IMR-90 (cell line): ENCODE data around the gene GAPVD1. TPM values are rescaled to one million over a fixed set of nuclear protein-coding genes. Genes with fewer than 3 reads are reported as not detected.

Experiments
- ATAC-seq: fragments of 200-7000 bp; cut with Tn5 transposase; 2 replicates; pipeline ENCODE4 v1.9.1; 2020; ENCODE audit warnings: low read depth, mild to moderate bottlenecking, moderate library complexity
- BruUV-seq: library from RNA; stranded (reverse); fragments of 400-500 nt; replicated peaks from 2 replicates; lab custom pipeline; 2021; lab: Mats Ljungman, UMichigan
- CTCF ChIA-PET: fragments of 300-600 bp; formaldehyde crosslinking; extraction: SDS; loops from one replicate; lab custom pipeline; 2021; ENCODE audit warnings: antibody characterized with exemption; lab: Yijun Ruan, JAX
- POLR2A ChIA-PET: fragments of 300-600 bp; sonication (Branson Sonifier 250); formaldehyde crosslinking; loops from one replicate; lab custom pipeline; 2022; ENCODE audit warnings: antibody characterized with exemption; ENCODE audit not compliant: unreplicated experiment; lab: Charles Lee
- DNase-seq: peaks from one replicate; pipeline ENCODE4 v3.0.0; 2013
- H2AFZ ChIP-seq: replicated peaks from 2 replicates; pipeline ENCODE3; 2013; ENCODE audit warnings: low read length, mild to moderate bottlenecking; ENCODE audit not compliant: poor library complexity
- H2AK5ac ChIP-seq: 2 replicates; pipeline ENCODE4 v1.6.1; 2013; ENCODE audit warnings: low read depth, low read length, inconsistent platforms
- H2AK9ac ChIP-seq: replicated peaks from 2 replicates; pipeline ENCODE3; 2013; ENCODE audit warnings: mild to moderate bottlenecking, low read depth, low read length, moderate library complexity; ENCODE audit not compliant: poor library complexity
- H2BK120ac ChIP-seq: 2 replicates; pipeline ENCODE4 v1.6.1; 2013; ENCODE audit warnings: low read depth, low read length, inconsistent platforms
- H2BK15ac ChIP-seq: 3 replicates; pipeline ENCODE4 v1.6.1; 2013; ENCODE audit warnings: low read depth, low read length, inconsistent platforms
- H2BK20ac ChIP-seq: 2 replicates; pipeline ENCODE4 v1.6.1; 2013; ENCODE audit warnings: low read depth, mild to moderate bottlenecking, inconsistent platforms, low read length, moderate library complexity
- H2BK5ac ChIP-seq: 2 replicates; pipeline ENCODE4 v1.6.1; 2013; ENCODE audit warnings: mild to moderate bottlenecking, low read depth, low read length, inconsistent platforms; ENCODE audit not compliant: poor library complexity, severe bottlenecking
- H3K14ac ChIP-seq: replicated peaks from 2 replicates; pipeline ENCODE4 v1.6.1; 2013; ENCODE audit warnings: low read depth, low read length, inconsistent platforms
- H3K18ac ChIP-seq: 2 replicates; pipeline ENCODE4 v1.6.1; 2013; ENCODE audit warnings: low read depth, low read length, control low read depth
- H3K23ac ChIP-seq: 2 replicates; pipeline ENCODE4 v1.6.1; 2013; ENCODE audit warnings: low read depth, low read length, inconsistent platforms
- H3K27ac ChIP-seq: 2 replicates; pipeline ENCODE4 v1.5.1; 2013; ENCODE audit warnings: mild to moderate bottlenecking, control low read depth, low read length; ENCODE audit not compliant: insufficient read depth
- H3K27me3 ChIP-seq: 2 replicates; pipeline ENCODE4 v1.6.1; 2013; ENCODE audit warnings: low read length; ENCODE audit not compliant: control insufficient read depth, insufficient read depth
- H3K36me3 ChIP-seq: 2 replicates; pipeline ENCODE4 v1.6.1; 2013; ENCODE audit warnings: low read length, mixed read lengths; ENCODE audit not compliant: control insufficient read depth, insufficient read depth
- H3K4ac ChIP-seq: 2 replicates; pipeline ENCODE4 v1.6.1; 2013; ENCODE audit warnings: low read depth, low read length, inconsistent platforms
- H3K4me1 ChIP-seq: 2 replicates; pipeline ENCODE4 v1.6.1; 2013; ENCODE audit warnings: low read length, mixed read lengths; ENCODE audit not compliant: control insufficient read depth, insufficient read depth
- H3K4me2 ChIP-seq: 2 replicates; pipeline ENCODE4 v1.6.1; 2013; ENCODE audit warnings: low read depth, mild to moderate bottlenecking, control low read depth, low read length, moderate library complexity
- H3K4me3 ChIP-seq: 2 replicates; pipeline ENCODE4 v1.5.1; 2013; ENCODE audit warnings: low read depth, mild to moderate bottlenecking, control low read depth, low read length, moderate library complexity; ENCODE audit not compliant: insufficient read depth
- H3K56ac ChIP-seq: 2 replicates; pipeline ENCODE4 v1.6.1; 2013; ENCODE audit warnings: low read length, inconsistent platforms; ENCODE audit not compliant: insufficient read depth; ENCODE audit errors: extremely low read depth
- H3K79me1 ChIP-seq, 2 experiments: 2 replicates each; pipeline ENCODE4 v1.6.1; 2013; ENCODE audit warnings: low read length in 2 of 2, inconsistent platforms in 1 of 2, low read depth in 1 of 2
- H3K9ac ChIP-seq: 2 replicates; pipeline ENCODE4 v1.6.1; 2013; ENCODE audit warnings: low read depth, low read length, control low read depth
- H3K9me1 ChIP-seq: 2 replicates; pipeline ENCODE4 v1.6.1; 2013; ENCODE audit warnings: low read length, inconsistent platforms; ENCODE audit not compliant: insufficient read depth
- H3K9me3 ChIP-seq: 2 replicates; pipeline ENCODE4 v1.6.1; 2013; ENCODE audit warnings: low read length; ENCODE audit not compliant: control insufficient read depth, insufficient read depth
- H4K20me1 ChIP-seq: 2 replicates; pipeline ENCODE4 v1.6.1; 2013; ENCODE audit warnings: low read length, inconsistent platforms; ENCODE audit not compliant: insufficient read depth
- H4K5ac ChIP-seq: 2 replicates; pipeline ENCODE4 v1.6.1; 2013; ENCODE audit warnings: mild to moderate bottlenecking, low read depth, low read length, control low read depth
- H4K8ac ChIP-seq, 2 experiments: 2 replicates each; pipeline ENCODE4 v1.6.1; 2013; ENCODE audit warnings: low read depth in 2 of 2, low read length in 2 of 2, control low read depth in 1 of 2, inconsistent platforms in 1 of 2
- H4K91ac ChIP-seq: 2 replicates; pipeline ENCODE4 v1.6.1; 2013; ENCODE audit warnings: low read depth, low read length, inconsistent platforms; ENCODE audit not compliant: insufficient read depth
- BHLHE40 ChIP-seq: fragments of 150-350 bp; IDR thresholded peaks from 2 replicates; pipeline ENCODE4 v1.6.1; 2016; ENCODE audit warnings: mild to moderate bottlenecking, low read depth, low read length
- CEBPB ChIP-seq: IDR thresholded peaks from 2 replicates; pipeline ENCODE4 v1.6.1; 2012; ENCODE audit warnings: low read depth, low read length, improper control_type of control experiment
- CHD1 ChIP-seq: IDR thresholded peaks from 2 replicates; pipeline ENCODE4 v1.6.1; 2012; ENCODE audit warnings: low read depth, low read length, improper control_type of control experiment
- FOS ChIP-seq: fragments of 150-350 bp; IDR thresholded peaks from 2 replicates; pipeline ENCODE4 v1.6.1; 2016; ENCODE audit warnings: low read depth, low read length
- MAFK ChIP-seq: IDR thresholded peaks from 2 replicates; pipeline ENCODE4 v1.6.1; 2012; ENCODE audit warnings: low read depth, low read length, improper control_type of control experiment
- MAZ ChIP-seq: IDR thresholded peaks from 2 replicates; pipeline ENCODE4 v1.6.1; 2012; ENCODE audit warnings: low read depth, mild to moderate bottlenecking, low read length, improper control_type of control experiment, moderate library complexity, borderline replicate concordance
- NFE2L2 ChIP-seq: fragments of 150-350 bp; IDR thresholded peaks from 2 replicates; pipeline ENCODE4 v1.6.1; 2016; ENCODE audit warnings: low read depth, mild to moderate bottlenecking, low read length
- POLR2A ChIP-seq: IDR thresholded peaks from 2 replicates; pipeline ENCODE4 v1.6.1; 2012; ENCODE audit warnings: mild to moderate bottlenecking, low read depth, low read length
- RAD21 ChIP-seq: IDR thresholded peaks from 2 replicates; pipeline ENCODE4 v1.6.1; 2012; ENCODE audit warnings: low read length, improper control_type of control experiment
- RCOR1 ChIP-seq: IDR thresholded peaks from 2 replicates; pipeline ENCODE4 v1.6.1; 2012; ENCODE audit warnings: mild to moderate bottlenecking, low read length, improper control_type of control experiment; ENCODE audit not compliant: insufficient replicate concordance
- RFX5 ChIP-seq: IDR thresholded peaks from 2 replicates; pipeline ENCODE4 v1.8.0; 2012; ENCODE audit warnings: low read depth, mild to moderate bottlenecking, low read length, moderate library complexity
- SMC3 ChIP-seq: fragments of 150-350 bp; IDR thresholded peaks from 2 replicates; pipeline ENCODE4 v1.6.1; 2016; ENCODE audit warnings: low read depth, mild to moderate bottlenecking, antibody characterized with exemption, low read length, moderate library complexity
- WGBS, 2 experiments: methylation state at CpG; one replicate each; pipeline versions ENCODE4 v1.1.5 to v1.1.7; 2013; ENCODE audit warnings: missing lambda C conversion rate in 2 of 2; ENCODE audit not compliant: insufficient read length in 1 of 2; ENCODE audit errors: extremely low coverage in 2 of 2; 5-methylcytosine and 5-hydroxymethylcytosine counted together
- dilution Hi-C: fragments of 300-500 bp; cut with HindIII; formaldehyde crosslinking; loops from one replicate; pipeline ENCODE4 v1.14.3; 2018; ENCODE audit warnings: low sequenced_read_pairs; ENCODE audit not compliant: unreplicated experiment
- in situ Hi-C: fragments of 300-500 bp; cut with MboI; formaldehyde crosslinking; loops from 3 replicates; pipeline ENCODE4 v1.14.3; 2019; ENCODE audit warnings: low sequenced_read_pairs, inconsistent platforms, mixed read lengths
- intact Hi-C: fragments of 100-400 bp; cut with micrococcal nuclease; formaldehyde crosslinking; loops from 2 replicates; pipeline ENCODE4 v1.10.0; 2022
- polyA plus RNA-seq, 3 experiments: library from polyadenylated mRNA; depleted of rRNA; stranded (reverse); fragments of >200 nt; gene quantifications; 2 replicates each; pipeline ENCODE4 v1.2.3, GENCODE V29; 2012; ENCODE audit warnings: low replicate concordance in 1 of 3
- total RNA-seq: library from RNA; depleted of rRNA; stranded (reverse); fragments of >200 nt; gene quantifications from 2 replicates; pipeline ENCODE4 v1.2.3, GENCODE V29; 2012
- TF ChIP-seq, protein P1 (sequence below): fragments of 150-350 bp; IDR thresholded peaks from 2 replicates; pipeline ENCODE4 v1.6.1; 2017; ENCODE audit warnings: mild to moderate bottlenecking, antibody characterized with exemption, low read length, low read depth
- TF ChIP-seq, protein P2 (sequence below): fragments of 150-350 bp; IDR thresholded peaks from 2 replicates; pipeline ENCODE4 v1.6.1; 2016; ENCODE audit warnings: low read depth, mild to moderate bottlenecking, low read length, moderate library complexity, borderline replicate concordance

GAPVD1 gene
- total and polyA plus RNA-seq, 2 of the 4 experiments (the other 2 are of a cell fraction) = 13.8 to 50.9 TPM

DNA sequence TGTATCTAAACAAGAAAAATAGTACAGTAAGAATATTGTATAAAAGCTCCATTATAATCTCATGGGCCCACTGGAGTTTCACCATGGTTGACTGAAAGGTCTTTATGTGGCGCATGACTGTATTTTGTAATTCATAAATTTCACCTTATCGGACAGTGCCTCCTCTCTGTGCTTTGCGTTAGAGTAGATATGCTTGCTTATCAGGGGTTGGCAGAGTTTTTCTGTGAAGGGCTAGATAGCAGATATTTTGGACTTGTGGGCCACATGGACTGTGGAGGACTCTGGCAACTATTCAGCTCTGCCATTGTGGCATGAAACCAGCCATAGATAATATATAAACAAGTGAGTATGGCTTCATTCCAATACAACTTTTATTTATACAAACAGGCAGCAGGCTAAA is 23.2 kb downstream of the GAPVD1 start:
- Histone ChIP-seq H3K23ac (no peak overlapping the region), H4K5ac (no peak overlapping the region), H2BK5ac (no peak overlapping the region), H3K79me1 (peaks cover 21 to 90% of the 10 kb centered on the region in 2 experiments), H3K56ac (no peak overlapping the region), H2BK120ac (no peak overlapping the region), H3K9me1 (peaks cover 14% of the 10 kb centered on the region; the same call in 1 of the 2 replicates), H3K18ac (no peak overlapping the region), H3K27ac (no peak overlapping the region), H3K9me3 (no peaks in the 10 kb centered on the region), H3K36me3 (peaks cover 5% of the 10 kb centered on the region; the same call in 1 of the 2 replicates), H3K4me2 (no peak overlapping the region), H2AK5ac (no peak overlapping the region), H3K14ac (no peak overlapping the region), H3K4me1 (peaks cover 2% of the 10 kb centered on the region; the same call in 1 of the 2 replicates), H2AFZ (no peak overlapping the region), H3K4me3 (no peak overlapping the region), H4K91ac (no peak overlapping the region), H4K8ac (no peak overlapping the region), H3K27me3 (no peaks in the 10 kb centered on the region), H2BK20ac (no peak overlapping the region), H2BK15ac (no peak overlapping the region), H3K9ac (no peak overlapping the region), H2AK9ac (no peak overlapping the region), H3K4ac (no peak overlapping the region), H4K20me1 (peaks cover 54% of the 10 kb centered on the region)
- POLR2A ChIA-PET = no interaction called here
- in situ Hi-C loops = no loop called here
- dilution Hi-C loops = no loop called here
- no peak for DNase-seq
- CTCF ChIA-PET = interaction anchor here (0.5 to 0.8 kb wide), 2 partner anchors 10 to 22 kb away, joined by 3 read pairs; no protein-coding TSS in a partner anchor
- 60% methylated on average over 3 of the region's 3 CpGs; no CpG with 5 or more reads in 1 of the 2 experiments for WGBS, 2 experiments
- TF ChIP-seq FOS (no peak), RFX5 (no peak), CEBPB (no peak), RAD21 (no peak), MAZ (no peak), BHLHE40 (no peak), CHD1 (no peak), MAFK (no peak), SMC3 (no peak), NFE2L2 (no peak), POLR2A (no peak), RCOR1 (no peak)
- TF ChIP-seq, protein P1, sequence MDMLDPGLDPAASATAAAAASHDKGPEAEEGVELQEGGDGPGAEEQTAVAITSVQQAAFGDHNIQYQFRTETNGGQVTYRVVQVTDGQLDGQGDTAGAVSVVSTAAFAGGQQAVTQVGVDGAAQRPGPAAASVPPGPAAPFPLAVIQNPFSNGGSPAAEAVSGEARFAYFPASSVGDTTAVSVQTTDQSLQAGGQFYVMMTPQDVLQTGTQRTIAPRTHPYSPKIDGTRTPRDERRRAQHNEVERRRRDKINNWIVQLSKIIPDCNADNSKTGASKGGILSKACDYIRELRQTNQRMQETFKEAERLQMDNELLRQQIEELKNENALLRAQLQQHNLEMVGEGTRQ = no peak
- TF ChIP-seq, protein P2, sequence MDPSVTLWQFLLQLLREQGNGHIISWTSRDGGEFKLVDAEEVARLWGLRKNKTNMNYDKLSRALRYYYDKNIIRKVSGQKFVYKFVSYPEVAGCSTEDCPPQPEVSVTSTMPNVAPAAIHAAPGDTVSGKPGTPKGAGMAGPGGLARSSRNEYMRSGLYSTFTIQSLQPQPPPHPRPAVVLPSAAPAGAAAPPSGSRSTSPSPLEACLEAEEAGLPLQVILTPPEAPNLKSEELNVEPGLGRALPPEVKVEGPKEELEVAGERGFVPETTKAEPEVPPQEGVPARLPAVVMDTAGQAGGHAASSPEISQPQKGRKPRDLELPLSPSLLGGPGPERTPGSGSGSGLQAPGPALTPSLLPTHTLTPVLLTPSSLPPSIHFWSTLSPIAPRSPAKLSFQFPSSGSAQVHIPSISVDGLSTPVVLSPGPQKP = no peak
- no peak for ATAC-seq
- intact Hi-C loops = no loop called here
- BruUV-seq = no TSS peak
